ENCODE data around the gene PRR12. TPM values are rescaled to one million over a fixed set of nuclear protein-coding genes. Genes with fewer than 3 reads are reported as not detected.

PRR12 gene
- total RNA-seq, result 10 to 100 TPM; 19.6 to 53.1 (median 24.5) TPM

- H3K4me3 ChIP-seq (ENCODE audit: low read depth, poor library complexity, severe bottlenecking), result peak within 1 kb of the TSS; percentile 49
- intact Hi-C loops (cut with DNase I; ENCODE audit: low total_unique reads), result loop anchor here (5.0 kb wide), 1 partner anchor 46 kb away; no protein-coding TSS in a partner anchor
- TF ChIP-seq POLR2A (IDR thresholded peaks at IDR 0.05) (no peak), CTCF (IDR thresholded peaks at IDR 0.05) (no peak)
- DNase-seq (ENCODE audit: low spot score in 2 of 2), result peak in 1 of 2 donors; percentile 92
- 0 to 1% methylated on average over 51 to 54 of the region's 66 CpGs for WGBS, 2 donors
Observed at GRCh38 chr19:49590971-49591730, at the start of gene PRR12. TSS of gene PRR12 (plus strand) at chr19:49591182. CDS start at chr19:49591655, 473 bp downstream.

GRCh38 chr19:49541914-49542313, 49.1 kb upstream of the PRR12 start:
- TF ChIP-seq CTCF (IDR thresholded peaks at IDR 0.05) (no peak), POLR2A (IDR thresholded peaks at IDR 0.05) (no peak)
- no peak overlapping the region for H3K4me3 ChIP-seq (ENCODE audit: low read depth, poor library complexity, severe bottlenecking)
- no peak for DNase-seq (ENCODE audit: low spot score in 2 of 2)
- intact Hi-C loops (cut with DNase I; ENCODE audit: low total_unique reads), result no loop called here
- WGBS, 2 donors, result 89 to 91% methylated on average over 6 of the region's 6 CpGs

- WGBS, 2 donors, result 91 to 92% methylated on average over 16 of the region's 16 CpGs
- intact Hi-C loops (cut with DNase I; ENCODE audit: low total_unique reads), result no loop called here
- no peak for TF ChIP-seq CTCF (IDR thresholded peaks at IDR 0.05)
- TF ChIP-seq POLR2A (IDR thresholded peaks at IDR 0.05), result no peak
- no peak overlapping the region for H3K4me3 ChIP-seq (ENCODE audit: low read depth, poor library complexity, severe bottlenecking)
- no peak for DNase-seq (ENCODE audit: low spot score in 2 of 2)
Observed at GRCh38 chr19:49542446-49542845, 48.5 kb upstream of the PRR12 start.

GRCh38 chr19:49543032-49543431, 48.0 kb upstream of the PRR12 start:
- H3K4me3 ChIP-seq (ENCODE audit: low read depth, poor library complexity, severe bottlenecking), result no peak overlapping the region
- intact Hi-C loops (cut with DNase I; ENCODE audit: low total_unique reads), result no loop called here
- 84 to 86% methylated on average over 11 to 12 of the region's 14 CpGs for WGBS, 2 donors
- no peak for DNase-seq (ENCODE audit: low spot score in 2 of 2)
- no peak for TF ChIP-seq POLR2A (IDR thresholded peaks at IDR 0.05)
- TF ChIP-seq CTCF (IDR thresholded peaks at IDR 0.05), result no peak

- intact Hi-C loops (cut with DNase I; ENCODE audit: low total_unique reads), result no loop called here
- no peak overlapping the region for H3K4me3 ChIP-seq (ENCODE audit: low read depth, poor library complexity, severe bottlenecking)
- WGBS, 2 donors, result 83 to 86% methylated on average over 5 of the region's 5 CpGs
- no peak for DNase-seq (ENCODE audit: low spot score in 2 of 2)
- TF ChIP-seq CTCF (IDR thresholded peaks at IDR 0.05) (no peak), POLR2A (IDR thresholded peaks at IDR 0.05) (no peak)
Observed at GRCh38 chr19:49544154-49544553, 46.8 kb upstream of the PRR12 start.
